Hematopoietic multipotent progenitor cell treated with erythropoietin and hydrocortisone succinate and interleukin-3 and kit ligand, for 15 days (in vitro differentiated cells): ENCODE data around the gene SSH2.
A peak's percentile ranks its signal among the peaks of the same experiment; 100 is the strongest.
"Not testable (repeated sequence)": the region's sequence is repeated elsewhere in the genome, so short reads cannot be mapped to it uniquely, and the experiment has no call there.

Experiments used
- DNase-seq: peaks from one replicate; pipeline ENCODE4 v3.0.0-alpha.2; 2015; ENCODE audit warnings: low spot score

SSH2 gene

DNA sequence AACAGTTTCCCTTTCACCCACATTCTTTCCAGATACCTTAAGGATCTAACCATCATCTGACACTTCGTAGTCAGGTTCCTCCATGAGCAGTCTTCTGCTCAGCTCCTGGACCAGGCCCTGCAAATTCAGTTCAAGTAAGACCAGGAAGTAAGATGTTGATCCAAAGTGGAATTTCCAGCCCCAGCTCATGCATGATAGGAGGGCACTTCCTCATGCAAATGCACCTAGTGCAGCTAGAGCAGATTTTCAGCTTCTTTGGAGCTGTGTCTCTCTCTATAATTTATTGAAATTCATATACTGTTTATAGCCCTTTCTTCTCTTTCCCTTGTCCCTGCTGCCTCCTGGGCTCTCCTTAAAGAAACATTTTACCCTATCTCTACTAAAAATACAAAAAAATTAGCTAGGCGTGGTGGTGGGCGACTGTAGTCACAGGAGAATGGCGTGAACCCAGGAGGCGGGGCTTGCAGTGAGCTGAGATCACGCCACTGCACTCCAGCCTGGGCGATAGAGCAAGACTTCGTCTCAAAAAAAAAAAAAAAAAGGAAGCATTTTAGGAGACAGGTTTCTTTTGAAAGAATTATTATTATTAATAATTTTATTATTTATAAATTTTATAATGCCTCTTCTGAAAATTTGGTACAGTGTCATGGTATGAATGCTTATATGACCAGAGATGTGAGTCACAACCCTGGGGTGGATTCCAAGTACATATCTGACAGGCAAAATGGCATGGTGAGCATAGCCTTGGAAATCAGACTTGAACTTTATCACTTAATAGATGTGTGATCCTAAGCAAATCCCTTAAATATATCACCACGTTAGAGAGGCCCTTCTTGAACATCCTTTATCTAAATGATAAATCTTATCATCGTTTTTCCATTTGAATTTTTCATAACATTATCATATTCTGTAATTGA, 94.3 kb downstream of the SSH2 start:
- DNase-seq, result no peak

DNA sequence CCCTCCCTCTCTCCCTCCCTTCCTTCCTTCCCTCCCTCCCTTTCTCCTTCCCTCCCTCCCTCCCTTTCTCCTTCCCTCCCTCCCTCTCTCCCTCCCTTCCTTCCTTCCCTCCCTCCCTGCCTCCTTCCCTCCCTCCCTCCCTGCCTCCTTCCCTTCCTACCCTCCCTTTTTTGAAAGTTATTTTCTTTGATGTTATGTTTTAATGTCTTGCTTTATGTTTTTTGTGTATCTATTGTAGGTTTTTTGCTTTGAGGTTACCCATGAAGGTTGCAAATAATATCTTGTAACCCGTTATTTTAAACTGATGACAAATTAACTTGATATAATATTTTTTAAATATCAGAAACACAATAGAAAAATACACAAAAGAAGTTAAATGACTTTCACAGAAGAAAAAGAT, 96.2 kb downstream of the SSH2 start:
- DNase-seq, result no peak

DNA sequence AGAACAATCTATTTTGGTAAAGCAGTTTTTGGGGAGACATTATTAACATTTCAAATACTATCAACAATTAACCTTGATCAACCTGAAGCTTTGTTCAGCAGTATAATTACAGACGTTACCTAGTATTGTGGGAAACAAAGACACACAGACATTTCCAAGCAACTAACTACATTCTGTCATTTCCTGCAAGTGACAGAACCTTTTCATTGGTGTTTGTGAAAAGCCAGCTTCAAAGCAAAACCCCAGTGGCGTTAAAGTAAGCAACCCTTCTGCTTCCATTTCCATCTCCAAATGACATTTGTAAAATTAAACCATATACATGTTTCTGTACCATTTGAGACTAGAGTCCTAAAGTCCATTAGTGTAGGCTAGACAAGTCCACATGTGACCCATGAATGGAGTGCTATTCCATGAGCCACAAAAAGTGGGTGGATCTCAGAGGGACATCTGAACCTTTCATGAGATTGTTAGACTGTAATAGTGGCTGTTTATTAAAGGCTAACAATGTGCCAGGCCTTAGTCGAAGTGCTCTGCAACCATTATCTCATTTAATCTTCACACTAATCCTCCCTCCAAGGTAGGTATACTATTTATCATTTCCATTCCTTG, 101.2 kb downstream of the SSH2 start:
- no peak for DNase-seq

DNA sequence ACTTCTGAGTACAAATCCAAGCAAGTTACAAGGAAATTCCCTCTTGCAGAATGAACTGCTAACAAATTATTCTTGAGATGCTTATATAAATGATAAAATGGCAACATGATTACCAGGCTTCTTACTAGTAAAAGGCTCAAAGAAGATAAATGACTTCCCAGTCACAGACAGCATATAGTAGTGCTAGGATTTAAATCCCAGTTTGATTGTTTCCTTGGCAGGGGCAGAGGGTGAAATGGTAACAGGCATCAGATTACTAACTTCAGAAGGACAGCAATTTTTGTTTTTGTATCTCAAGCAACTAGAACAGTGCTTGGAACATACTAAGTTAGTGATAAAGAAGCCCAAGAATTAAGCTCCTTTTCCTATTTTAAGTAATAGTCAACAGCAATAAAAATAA, 102.8 kb downstream of the SSH2 start:
- DNase-seq, result no peak

DNA sequence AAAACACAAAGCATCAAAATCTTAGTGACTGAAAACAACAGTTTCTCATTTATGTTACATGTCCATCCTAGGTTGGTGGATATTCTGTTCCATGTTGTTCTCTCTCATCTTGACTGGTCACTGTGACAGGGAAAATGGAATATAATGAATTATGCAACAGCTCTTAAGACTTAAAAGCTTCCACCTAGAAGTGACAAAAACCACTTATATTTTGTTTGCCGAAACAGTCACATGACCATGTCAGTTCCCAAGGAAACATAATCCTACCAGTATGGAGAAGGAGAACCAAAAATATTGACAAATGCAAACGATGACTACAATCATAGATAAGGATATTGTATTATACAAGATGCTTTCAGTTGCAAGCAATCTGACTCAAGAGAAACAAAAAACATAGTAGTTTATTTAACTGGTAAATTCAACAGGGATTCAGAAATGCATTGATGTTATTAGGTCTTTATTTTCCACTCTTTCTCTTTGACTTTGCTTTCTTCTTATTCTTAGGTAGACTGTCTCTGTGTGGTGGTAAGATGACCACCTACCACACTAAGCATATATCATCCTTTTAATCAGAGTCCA, 103.8 kb downstream of the SSH2 start:
- DNase-seq, result no peak

DNA sequence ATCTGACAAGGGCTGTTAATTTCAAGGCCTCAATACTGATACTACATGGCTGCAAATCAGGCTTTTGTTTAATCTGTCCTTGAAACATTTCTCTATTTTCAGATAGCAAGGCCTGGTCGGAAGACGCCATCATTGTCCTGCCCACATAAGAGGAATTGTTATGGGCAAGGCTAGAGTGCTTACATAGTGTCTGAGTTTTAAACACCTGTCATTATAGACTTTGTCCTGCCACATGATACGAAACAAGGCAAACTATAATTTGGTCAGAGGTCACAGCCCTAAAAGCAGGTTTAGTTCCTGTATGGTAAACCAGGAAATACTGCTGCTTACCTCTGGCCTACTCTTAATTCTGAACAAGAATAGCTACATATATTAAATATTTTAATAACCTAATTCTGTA, 104.4 kb downstream of the SSH2 start:
- no peak for DNase-seq

DNA sequence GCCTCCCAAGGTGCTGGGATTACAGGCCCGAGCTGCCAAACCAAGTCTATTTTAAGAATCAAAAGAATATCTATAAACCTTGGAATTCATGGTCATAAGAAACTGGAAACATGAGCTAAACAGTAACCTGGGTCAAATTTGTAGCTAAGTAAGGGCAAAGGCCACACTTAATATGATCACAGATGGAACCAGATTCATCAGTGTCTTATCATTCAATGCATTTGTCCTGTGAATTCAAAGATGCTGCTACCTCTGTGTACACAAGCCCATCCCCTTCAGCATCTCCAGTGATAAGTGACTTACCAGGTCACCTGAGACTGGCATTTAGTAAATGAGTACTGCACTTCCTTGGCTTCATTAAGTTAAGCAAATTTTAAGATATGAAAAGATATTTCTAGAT, 108.1 kb downstream of the SSH2 start:
- no peak for DNase-seq

DNA sequence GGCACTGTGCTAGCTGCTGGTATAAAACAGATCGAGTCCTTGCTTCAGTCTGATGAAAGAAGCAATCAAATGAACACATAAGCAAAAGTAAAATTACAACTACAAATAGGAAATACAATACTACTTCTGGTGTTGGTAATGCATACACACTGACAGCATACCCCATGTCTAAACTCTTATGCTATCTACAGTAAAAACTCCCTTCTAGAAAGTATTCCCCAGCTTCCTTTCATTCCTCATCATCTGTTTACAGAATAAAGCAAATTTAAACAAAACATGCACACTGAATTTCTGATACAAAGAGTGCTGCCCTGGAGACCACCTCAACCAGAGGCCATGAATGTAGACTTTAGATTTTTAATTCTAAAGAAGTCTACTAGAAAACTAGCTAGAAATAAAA, 109.6 kb downstream of the SSH2 start:
- no peak for DNase-seq

DNA sequence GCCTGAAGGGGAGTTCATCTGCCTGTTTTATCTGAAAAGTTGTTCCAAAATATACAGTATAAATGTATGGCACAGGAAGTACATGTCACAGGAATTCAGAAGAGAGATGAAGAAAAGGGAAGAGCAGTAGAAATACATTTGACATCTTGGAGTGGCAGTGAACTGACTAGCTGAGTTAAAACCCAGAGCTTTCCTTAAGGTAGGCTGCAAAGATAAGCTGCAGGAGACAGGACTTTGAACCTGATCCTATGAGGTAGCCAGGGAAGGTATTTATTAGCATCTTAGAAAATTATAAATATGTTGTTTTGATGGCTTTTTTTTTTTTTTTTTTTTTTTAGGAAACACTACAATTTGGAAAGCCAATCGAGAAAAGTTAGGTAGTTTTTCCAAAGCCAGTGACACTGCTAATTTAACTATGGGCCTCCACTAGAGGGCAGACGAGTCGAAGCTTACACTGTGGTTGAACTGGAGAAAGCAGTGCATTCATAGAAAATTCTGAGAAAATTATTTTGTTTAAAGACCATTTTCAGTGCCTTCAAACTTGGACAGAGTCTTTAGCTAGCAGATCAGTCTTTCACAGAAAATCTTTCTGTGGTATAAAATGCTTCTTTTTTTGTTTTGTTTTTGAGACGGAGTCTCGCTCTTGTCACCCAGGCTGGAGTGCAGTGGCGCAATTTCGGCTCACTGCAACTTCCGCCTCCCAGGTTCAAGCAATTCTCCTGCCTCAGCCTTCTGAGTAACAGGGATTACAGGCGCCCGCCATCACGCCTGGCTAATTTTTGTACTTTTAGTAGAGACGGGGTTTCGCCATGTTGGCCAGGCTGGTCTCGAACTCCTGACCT, 122.3 kb downstream of the SSH2 start:
- peak; percentile 67 for DNase-seq

DNA sequence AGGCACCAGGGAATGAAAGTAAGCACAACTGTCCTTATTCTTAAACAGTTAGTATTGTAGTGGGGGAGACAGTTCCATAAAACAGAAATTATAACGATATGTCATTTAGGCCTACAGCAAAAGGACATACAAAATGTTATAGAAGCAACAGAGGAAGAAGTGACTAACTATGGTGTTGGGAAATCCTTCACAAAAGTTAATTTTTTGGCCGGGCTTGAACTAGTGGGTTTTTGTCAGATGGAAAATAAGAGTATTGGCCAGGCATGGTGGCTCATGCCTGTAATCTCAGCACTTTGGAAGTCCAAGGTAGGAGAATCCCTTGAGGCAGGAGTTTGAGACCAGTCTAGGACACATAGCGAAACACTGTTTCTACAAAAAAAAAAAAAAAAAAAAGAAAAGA, 127.8 kb downstream of the SSH2 start:
- no peak for DNase-seq

DNA sequence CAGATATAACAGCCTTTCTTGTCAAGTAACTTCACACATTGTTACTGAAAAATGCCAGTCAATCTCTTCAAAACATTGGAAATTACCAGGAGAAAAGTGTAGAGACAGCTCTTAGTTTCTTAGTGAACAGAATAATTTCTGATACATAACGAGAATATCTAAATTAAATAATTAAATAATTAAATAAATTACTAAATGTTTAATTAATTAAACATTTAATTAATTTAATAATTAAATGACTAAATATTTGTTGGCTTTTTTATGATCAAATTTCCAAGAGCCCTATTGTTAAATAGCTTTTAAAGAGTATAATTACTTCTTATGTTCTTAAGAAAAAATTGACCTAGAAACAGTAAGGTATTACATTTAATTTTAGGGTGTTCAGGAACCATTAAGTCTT, 129.6 kb downstream of the SSH2 start:
- no peak for DNase-seq

DNA sequence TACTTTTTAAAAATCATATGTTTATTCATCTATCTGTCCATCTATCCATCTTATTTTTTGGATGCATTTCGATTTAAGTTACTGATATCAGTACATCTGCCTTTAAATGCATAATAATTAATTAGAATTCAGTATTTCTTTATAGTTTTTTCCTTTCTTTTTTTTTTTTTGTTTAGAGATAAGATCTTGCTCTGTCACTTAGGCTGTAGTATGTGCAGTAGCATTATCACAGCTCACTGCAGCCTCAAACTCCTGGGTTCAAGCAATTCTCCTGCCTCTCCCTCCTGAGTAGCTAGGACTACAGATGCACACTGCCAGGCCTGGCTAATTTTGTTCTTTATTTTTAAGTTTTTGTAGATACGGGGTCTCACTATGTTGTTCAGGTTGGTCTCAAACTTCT, 133.4 kb downstream of the SSH2 start:
- DNase-seq, result no peak

DNA sequence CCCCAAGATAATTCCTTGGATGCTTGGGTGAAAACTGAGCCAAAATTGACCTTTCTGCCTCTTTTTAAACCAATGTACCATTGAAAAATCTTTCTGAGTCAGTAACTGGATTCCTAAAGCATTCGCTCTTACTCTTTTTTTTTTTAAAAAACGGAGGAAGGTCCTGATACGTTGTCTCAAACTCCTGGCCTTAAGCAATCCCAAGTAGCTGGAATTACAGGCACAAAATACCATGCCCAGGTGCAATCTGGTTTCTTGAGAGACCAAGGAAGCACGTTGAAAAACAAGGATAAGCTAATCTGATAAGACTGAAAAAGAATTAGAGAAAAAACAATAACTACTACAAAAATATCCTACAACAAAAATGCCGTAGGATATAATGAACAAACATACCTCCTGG, 136.5 kb downstream of the SSH2 start:
- DNase-seq, result no peak

DNA sequence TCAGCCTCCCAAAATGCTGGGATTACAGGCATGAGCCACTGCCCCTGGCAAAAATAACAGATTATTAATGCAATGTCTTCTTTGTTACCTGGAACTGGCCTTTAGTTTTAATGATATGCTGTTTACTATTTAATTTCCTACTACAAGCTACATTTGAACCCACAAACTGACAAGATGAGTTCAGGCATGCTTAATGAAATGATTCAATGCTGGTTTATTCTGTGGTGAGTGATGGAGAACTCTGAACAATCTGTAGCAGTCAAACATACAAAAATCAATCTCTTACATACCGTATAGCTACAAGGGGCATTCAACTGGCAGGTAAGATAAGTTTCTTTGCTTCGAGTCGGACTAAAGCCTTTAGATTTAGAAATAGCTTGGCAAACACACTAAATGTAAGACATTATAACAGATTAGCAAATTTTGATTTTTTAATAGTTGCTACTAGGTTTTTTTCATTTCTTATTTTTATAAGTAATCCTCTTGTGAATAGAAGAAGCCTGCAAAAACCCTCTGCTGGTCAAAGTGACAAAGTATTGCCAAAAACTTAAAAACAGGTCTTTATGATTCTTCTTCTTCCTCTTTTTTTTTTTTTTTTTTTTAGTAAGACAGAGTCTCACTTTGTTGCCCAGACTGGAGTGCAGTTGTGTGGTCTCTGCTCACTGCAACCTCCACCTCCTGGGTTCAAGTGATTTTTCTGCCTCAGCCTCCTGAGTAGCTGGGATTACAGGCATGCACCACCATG, 138.5 kb downstream of the SSH2 start:
- DNase-seq, result no peak

DNA sequence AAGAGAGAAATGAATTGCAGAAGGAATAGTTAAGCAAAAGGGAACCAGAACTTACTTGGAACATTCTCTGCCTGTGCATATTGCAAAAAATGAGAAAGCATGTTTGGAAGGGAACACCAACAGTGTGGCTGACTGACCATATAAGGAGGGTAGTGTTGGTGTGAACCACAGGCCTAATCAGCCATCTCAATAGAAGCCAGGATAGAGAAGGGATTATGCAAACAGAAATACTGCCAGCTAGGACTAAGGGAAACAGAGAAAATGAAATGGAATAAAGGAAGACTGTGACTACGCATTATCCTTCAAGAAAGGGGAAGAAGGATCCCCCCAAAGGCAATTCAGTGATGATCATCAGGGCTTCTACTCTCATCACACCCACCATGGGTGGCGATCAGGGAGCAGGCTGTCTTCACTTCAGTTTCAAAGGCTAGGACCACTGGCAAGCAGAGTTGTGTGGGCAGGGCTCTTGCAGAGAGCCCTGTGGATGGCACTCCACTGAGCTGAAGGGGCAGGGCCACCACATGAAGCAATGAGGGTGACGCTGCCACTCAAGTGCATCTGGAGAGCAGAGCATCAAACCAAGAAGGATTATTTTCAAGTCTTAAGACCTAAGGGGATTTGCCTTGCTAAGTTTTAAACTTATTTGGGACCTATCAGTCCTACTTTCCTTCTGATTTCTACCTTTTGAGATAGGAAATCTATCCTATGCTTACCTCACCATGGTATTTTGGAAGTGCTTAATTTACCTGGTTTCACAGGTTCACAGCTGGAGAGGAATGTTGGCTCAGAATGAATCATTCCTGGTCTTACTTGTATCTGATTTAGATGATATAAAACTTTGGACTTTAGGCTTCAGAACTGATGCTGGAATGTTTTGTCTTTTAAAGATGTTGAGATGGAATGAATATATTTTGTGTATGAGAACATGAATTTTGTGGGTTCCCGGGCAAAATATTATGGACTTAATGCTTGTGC, 140.5 kb downstream of the SSH2 start:
- no peak for DNase-seq

DNA sequence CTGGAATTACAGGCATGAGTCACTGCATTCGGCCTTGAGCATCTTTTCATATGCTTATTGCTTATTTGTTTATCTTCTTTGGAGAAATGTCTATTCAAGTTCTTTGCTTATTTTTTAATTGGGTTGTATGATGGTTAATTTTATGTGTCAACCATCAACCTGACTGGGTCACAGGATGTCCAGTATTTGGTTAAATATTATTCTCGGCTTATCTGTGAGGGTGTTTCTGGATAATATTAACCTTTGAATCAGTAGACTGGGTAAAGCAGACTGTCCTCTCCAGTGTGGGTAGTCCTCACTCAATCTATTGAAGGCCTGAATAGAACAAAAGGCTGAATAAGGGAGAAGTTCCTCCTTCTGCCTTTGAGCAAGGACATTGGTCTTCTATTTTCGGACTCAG, 142.0 kb downstream of the SSH2 start:
- DNase-seq, result no peak

DNA sequence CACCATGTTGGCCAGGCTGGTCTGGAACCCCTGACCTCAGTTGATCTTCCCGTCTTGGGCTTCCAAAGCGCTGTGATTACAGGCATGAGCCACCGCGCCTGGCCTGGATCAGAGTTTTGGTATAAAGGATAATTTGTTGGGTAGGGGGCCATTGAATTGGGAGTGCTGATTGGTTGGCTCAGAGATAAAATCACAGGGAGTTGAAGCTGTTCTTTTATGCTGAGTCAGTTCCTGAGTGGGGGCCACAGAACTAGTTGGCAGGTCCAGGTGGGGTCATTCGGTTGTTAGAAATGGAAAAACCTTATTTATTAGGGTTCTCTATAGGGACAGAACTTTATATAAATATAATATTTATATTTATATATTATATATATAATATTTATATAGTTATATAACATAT, 147.1 kb downstream of the SSH2 start:
- no peak for DNase-seq

DNA sequence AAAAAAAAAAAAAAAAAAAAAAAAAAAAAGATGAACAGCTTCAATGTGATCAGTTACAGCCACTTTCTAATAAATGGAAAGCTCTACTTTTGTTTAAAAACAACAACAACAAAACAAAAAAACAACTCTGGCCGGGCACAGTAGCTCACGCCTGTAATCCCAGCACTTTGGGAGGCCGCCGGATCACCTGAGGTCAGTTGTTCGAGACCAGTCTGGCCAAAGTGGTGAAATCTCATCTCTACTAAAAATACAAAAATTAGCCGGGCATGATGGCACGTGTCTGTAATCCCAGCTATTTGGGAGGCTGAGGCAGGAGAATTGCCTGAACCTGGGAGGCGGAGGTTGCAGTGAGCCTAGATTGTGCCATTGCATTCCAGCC, 150.2 kb downstream of the SSH2 start:
- DNase-seq, result not testable (repeated sequence)

DNA sequence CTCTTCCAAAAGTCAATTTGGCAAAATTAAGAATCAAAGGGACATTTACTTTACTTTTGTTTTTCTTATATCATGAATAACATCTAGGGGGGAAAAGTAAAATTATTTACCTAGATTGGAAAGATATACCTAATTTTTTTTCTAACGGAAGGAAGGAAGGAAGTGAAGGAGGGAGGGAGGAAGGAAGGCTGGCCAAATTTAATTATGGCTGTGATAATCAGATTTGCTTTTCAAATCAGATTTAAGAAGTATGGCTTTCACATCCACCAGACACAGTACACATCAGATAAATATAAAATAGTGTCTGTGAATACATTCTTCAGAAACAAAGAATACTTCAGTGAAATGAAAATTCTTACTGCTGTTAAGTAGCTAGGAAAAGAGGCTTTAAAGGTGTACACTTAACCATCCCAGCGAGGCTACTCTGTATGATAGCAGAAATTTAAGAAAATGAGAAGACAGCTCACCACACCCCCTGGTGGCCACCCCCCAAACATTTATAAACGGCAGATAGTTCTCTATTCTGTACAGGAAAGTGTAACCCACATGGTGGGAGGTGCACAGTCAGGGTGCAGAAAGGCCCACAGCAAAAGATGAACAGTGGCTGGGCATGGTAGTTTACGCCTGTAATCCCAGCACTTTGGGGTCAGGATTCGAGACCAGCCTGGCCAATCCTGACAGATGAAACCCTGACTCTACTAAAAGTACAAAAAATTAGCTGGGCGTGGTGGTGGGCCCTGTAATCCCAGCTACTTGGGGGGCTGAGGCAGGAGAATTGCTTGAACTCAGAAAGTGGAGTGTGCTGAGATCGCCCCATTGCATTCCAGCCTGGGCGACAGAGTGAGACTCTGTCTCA, 150.8 kb downstream of the SSH2 start:
- peak; percentile 48 for DNase-seq

DNA sequence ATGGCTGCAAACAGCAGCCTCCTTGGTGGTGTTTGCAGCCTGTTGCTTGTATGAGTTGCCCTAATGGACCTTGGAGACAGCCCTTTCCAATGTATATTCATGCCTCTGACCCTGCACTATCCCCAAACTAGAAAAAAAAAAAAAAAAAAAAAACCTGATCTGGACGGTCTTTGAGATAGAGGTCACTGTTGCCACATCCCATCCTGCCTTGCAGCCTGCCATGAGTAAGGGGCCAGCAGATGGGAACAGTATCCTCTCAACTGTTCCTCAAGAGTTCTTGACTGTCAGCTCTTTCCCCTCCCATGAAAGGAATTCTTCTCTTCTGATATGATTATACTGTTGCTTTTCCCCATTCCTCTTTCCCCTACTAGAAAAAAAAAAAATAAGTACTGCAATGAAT, 152.4 kb downstream of the SSH2 start:
- DNase-seq, result no peak
